Breast epithelium (tissue), 3 donors: ENCODE measurements around the gene CCSER1.

ENCODE experiments used
- CTCF ChIP-seq, 3 donors: fragments of 450-650 bp; IDR thresholded peaks; one replicate each; pipeline ENCODE4 v1.5.1; 2016 to 2017; ENCODE audit warnings: antibody characterized with exemption in 3 of 3, mild to moderate bottlenecking in 3 of 3, moderate library complexity in 3 of 3
- POLR2AphosphoS5 ChIP-seq, 3 donors: sonication (generic); formaldehyde crosslinking; IDR thresholded peaks; one replicate each; pipeline ENCODE4 v1.6.1; 2017; ENCODE audit warnings: antibody characterized with exemption in 3 of 3

- peak in 2 of 3 donors; percentile 29 to 39 for TF ChIP-seq CTCF (IDR thresholded peaks at IDR 0.05)
- TF ChIP-seq POLR2AphosphoS5 (IDR thresholded peaks at IDR 0.05) = no peak
Observed at GRCh38 chr4:90419124-90419711, 292.0 kb downstream of the CCSER1 start.
